ENCODE data around the gene ASPSCR1.

DNA sequence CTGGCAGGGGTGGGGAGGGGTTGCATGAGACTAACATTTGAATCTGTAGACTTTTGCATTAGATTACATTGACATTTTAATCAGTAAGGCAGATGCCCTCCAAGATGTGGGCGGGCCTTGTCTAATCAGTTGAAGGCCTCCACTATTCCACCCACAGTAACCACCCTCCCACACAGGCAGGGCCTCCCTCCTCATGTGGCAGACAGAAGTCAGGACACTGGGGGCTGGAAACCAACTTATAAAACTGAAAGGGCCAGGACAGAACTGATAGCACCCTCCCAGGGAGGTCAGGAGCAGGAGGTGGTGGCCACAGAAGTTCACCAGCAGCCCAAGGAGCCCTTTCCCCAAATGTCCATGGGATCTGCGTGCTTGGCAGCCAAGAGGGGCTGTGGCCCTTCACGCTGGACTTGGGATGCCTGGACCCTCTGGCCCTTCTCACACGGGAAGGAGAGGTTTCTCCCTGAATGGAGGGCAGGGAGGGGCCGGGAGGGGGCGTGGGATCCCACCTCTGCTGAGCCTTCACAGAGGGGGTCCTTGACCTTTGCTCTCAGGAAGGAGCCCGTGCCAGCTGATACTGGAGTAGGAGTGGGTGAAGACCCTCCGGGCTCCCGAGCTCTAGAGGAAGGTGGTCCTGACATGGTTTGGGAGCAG lies 45.0 kb upstream of the ASPSCR1 start:
- TF ChIP-seq, protein P1, sequence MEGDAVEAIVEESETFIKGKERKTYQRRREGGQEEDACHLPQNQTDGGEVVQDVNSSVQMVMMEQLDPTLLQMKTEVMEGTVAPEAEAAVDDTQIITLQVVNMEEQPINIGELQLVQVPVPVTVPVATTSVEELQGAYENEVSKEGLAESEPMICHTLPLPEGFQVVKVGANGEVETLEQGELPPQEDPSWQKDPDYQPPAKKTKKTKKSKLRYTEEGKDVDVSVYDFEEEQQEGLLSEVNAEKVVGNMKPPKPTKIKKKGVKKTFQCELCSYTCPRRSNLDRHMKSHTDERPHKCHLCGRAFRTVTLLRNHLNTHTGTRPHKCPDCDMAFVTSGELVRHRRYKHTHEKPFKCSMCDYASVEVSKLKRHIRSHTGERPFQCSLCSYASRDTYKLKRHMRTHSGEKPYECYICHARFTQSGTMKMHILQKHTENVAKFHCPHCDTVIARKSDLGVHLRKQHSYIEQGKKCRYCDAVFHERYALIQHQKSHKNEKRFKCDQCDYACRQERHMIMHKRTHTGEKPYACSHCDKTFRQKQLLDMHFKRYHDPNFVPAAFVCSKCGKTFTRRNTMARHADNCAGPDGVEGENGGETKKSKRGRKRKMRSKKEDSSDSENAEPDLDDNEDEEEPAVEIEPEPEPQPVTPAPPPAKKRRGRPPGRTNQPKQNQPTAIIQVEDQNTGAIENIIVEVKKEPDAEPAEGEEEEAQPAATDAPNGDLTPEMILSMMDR (IDR thresholded peaks at IDR 0.05; ENCODE audit: insufficient read depth, low read length, poor library complexity, severe bottlenecking) = no peak
- TF ChIP-seq EZH2phosphoT487 (conservative IDR thresholded peaks at IDR 0.05; ENCODE audit: low read length) = no peak

All from SU-DHL-6 (cell line).